Ammon's horn (tissue), 1 donor: ENCODE data around the gene TBCD.
A peak's percentile ranks its signal among the peaks of the same experiment; 100 is the strongest.

Experiments used
- DNase-seq: peaks from one replicate; pipeline ENCODE4 v3.0.0-alpha.2; 2016; ENCODE audit warnings: low spot score

The TBCD gene

DNA sequence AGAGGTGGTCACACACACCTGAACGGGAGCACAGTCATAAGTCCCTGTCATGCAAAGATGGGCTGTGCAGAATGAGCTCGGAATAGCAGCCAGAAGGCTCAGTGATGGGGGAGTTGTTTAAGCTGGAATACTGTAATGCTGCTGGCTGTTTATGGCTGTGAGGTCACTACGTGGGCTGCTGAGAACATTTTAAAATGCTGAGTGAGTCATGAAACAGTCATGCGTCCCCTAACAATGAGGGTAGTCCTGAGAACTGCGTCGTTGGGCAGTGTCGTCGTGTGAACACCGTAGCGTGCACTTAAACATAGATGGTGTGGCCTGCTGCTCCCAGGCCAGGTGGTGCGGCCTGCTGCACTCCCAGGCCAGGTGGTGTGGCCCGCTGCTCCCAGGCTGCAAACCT is 39.7 kb downstream of the TBCD start:
- DNase-seq, result peak; percentile 64

DNA sequence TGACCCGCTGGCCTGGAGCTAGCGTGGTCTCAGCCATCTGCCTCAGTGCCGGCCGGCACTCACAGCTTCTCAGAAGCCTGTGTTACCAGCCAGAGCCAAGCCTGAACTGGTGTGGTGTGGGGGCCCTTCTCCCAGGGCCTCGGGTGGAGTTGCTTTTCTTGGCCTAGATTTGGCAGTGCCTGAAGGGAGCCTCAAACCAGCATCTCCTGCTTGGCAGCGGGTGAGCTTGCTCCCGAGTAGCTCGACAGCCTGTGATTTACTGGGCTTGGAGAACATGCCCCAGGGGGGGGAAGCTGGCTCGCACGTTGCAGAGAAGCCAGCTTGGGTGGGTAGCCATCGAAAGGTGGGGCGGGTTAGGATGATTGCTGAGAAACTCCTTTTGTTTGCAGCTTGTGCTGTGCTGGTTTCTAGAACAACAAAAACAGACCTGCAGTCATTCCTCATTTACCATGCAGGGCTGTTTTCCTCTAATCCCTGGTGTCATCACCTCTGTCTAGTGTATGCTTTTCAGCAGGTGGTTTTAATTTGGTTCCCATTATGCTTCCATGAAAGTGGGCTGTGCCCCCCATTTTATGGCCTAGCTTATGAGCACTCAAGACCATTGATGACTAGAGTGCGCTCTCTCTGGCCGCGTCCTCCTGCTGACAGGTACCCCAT is 42.2 kb downstream of the TBCD start:
- DNase-seq, result no peak

DNA sequence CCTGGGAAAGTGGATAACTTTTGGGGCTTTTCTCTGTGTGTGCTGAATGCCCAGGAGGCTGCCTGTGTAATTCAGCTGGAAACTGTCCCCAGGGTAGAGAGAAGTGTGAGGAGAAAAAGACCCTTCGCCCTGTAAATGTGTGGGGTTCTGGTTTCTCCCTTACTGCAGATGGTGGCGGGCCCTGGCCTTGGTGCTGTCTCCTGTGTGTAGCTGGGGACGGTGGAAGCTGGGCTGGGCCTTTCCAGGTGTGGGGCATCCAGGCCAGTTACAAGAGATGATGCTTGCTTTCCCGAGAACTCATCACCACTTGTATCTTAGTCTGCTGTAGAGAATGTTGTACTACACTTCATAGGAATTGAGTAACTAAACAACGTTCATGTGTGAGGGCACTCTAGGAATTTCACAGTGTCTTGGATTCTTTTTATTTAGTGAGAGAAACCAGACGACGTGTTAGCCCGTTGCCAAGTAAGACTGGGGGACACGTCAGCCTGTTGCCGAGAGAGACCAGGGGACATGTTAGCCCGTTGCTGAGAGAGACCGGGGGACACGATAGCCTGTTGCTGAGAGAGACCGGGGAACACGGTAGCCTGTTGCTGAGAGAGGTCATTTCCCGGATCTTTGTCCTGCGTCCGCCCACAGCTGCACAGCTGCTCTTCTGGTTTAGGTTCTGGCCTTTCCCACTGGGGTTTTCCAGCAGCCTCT is 43.1 kb downstream of the TBCD start:
- no peak for DNase-seq

DNA sequence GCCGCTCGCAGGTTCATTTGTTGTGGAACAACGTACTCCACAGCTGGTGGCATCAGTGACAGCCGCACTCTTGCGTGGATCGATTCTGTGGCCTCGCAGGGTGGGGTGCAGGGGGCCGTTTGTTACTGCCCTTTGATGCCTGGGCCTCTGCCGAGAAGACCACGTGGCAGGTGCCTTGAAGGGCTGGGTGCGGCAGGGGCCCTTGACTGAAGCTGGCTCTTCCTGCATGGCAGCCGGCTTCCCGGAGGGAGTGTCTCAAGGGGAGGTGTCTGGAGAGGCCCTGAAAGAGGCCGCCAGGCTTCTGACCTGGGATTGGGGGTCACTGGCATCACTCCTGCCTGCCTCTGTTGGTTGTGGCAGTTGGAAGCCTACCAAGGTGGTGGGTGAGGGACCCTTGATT is 43.8 kb downstream of the TBCD start:
- DNase-seq, result no peak

DNA sequence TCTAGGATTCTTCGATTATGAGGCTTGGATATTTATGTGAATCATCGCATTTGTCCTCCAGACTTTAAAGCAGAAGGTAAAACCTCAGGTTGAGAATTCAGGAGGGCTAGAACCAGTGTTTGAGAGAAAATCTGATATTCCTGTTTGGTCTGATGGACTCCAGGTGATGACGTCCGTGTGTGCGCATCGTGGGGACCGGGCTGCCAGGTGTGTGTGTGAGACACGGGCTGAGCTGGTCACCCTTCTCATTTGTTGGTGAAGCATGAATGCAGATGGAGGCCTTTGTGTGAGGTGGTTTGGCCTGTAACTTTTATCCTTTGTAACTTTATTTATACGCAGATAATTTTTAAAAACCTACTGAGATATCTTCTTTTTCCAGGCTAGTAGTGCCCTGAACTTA is 45.2 kb downstream of the TBCD start:
- no peak for DNase-seq

DNA sequence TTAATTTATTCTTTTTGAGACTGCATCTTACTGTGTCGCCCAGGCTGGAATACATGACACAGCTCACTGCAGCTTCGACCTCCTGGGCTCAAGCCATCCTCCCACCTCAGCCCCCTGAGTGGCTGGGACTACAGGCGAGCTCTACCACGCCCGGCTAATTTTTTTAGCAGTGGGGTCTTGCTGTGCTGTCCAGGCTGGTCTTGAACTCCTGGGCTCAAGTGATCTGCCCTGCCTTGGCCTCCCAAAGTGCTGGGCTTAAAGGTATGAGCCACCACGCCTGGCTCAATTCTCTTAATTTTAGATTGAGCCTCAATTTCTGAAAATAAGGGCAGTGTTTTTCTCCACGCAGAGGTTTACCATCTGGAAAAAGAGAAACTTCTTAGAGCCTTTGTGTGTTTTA is 46.9 kb downstream of the TBCD start:
- no peak for DNase-seq

DNA sequence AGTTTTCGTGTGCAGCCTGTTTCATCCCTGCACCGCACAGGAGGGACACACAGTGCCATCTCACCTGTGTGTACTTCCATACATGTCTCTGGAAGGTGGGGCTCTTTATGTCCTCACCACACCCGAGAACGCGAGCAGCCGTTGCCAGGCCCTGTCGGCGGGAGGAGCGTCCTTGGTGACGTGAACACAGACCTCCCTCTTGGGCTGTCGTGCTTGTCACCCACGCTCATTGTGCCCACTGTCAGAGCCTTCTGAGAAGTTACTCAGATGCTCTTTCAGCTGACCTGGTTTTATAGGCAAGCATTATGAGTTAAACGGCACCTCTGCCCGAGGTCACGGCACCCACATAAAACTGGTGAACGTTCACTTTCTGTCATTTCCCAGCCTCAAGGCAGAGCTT is 47.7 kb downstream of the TBCD start:
- no peak for DNase-seq

DNA sequence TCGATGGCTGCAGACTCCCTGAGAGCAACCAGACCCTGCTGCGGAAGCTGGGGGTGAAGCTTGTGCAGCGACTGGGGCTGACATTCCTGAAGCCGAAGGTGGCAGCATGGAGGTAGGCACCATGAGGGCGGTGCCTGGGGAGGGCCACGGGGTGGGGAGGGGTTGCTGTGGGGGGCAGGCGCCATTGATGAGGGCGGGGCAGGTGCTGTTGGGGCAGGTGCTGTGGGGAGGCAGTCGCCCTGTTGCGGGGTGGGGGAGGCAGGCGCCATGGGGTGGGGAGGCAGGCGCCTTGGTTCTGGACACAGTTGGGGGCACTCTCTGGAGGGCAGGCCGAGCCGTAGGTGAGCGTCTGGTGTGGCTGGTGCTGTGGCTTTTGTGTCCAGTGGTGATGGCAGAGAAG is 49.0 kb downstream of the TBCD start:
- no peak for DNase-seq

DNA sequence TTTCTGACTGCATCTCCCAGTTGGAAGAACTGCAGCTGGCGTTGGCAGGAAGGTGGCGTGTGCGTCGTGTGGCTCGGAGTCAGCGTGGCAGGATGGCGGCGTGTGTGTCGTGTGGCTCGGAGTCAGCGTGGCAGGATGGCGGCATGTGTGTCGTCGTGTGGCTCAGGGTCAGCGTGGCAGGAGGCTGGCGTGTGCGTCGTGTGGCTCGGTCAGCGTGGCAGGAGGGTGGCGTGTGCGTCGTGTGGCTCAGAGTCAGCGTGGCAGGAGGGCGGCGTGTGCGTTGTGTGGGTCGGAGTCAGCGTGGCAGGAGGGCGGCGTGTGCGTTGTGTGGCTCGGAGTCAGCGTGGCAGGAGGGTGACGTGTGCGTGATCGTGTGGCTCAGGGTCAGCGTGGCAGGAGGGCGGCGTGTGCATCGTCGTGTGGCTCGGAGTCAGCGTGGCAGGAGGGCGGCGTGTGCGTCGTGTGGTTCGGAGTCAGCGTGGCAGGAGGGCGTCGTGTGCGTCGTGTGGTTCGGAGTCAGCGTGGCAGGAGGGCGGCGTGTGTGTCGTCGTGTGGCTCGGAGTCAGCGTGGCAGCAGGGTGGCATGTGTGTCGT is 49.6 kb downstream of the TBCD start:
- DNase-seq, result no peak

DNA sequence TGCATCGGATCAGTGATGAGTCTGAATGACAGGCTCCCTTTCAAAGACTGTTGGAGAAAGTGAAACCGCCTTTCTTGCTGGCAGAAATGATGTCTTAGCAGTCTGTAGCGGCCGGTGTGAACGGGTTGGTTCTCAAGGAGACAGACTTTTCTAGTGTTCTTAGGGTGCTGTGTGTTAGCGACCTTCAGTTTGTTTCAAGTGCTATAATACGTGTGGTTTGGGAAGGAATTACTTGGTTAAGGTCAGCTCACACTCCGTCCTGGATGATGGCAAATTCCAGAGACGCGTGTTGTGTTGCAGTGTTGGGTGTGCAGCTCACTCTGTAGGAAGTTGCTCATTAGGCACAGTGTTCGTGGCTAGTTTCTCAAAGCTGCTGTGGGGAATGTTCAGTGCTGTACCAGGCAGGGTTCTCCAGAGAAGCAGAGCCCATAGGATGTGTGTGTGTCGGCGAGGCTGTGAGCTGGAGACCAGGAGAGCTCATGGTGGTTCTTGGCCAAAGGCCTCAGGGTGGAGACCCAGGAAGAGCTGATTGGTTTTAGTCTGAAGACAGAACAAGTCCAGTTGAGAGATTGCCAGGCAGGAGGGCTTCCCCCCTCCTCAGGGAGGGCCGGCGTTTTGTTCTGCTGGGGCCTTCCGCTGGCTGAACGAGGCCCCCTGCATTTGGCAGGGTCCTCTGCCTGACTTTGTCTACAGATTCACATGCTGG is 50.4 kb downstream of the TBCD start:
- DNase-seq, result no peak

DNA sequence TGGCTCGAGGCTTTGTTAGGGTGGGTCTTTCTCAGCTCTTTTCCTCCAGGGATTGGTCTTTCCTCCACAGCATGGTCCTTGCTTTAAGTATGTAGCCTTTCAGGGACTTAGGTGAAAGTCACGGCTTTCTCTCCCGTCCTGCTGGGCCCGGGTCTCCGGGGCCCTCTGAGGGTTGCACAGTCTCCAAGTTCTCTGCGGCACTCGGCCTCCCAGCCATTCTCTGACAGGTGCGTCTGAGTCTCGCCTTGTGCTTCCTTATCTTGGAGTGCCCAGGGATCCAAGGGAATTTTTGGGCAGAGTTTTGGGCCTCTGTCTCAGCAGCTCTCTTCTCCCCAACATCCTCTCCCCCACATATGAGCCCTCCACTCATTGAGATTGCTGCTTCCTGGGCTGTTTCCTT is 51.3 kb downstream of the TBCD start:
- no peak for DNase-seq

DNA sequence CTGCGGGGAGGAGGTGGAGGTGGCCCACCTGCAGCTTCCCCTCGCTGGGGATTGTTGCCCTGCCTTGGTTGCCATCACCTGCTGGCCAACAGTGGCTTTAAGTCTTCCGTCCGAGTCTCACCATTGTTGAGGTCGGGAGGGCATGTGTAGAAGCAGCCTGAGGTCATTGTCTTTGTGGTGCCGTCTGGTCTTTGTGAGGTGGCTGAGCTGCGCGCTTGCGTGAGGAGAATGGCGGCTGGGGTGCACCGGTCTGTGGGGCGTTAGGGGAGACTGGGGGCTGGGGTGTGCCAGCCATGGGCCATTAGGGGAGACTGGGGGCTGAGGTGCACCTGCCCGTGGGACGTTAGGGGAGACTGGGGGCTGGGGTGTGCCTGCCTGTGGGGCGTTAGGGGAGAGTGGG is 51.7 kb downstream of the TBCD start:
- no peak for DNase-seq

DNA sequence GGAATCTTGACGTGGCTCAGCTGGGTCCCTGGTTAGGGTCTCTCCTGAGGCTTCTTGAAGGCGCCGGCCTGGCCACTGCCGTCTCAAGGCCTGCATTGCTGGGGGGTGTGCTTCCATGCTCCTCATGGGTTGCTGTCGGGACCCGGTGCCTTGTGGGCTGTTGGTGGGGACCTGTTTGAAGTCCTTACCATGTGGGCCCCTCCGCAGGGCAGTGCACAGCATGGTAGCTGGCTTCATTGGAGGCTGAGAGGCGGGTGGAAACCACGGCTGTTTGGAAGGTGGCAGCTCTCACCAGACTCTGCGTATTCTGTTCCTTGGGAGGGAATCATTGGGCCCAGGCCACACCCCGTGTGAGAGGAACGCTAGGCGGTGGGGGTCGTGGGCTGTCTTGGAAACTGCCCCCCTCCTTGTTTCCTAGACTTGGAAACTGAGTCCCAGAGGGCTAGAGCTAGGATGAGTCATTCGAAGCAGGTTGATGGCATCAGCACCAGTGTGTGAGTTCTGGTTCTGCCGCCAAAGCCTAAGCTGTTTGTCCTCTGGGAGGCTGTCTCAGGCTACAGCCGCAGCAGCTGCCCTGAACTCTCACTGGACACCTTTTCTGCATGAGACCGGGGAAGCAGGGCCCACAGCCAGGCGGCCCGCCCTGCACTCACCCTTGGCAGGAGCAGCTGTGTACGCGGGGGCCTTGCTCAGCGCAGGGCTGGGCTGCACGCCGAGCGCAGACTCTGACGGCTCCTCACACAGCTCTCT is 52.8 kb downstream of the TBCD start:
- DNase-seq, result peak; percentile 74

DNA sequence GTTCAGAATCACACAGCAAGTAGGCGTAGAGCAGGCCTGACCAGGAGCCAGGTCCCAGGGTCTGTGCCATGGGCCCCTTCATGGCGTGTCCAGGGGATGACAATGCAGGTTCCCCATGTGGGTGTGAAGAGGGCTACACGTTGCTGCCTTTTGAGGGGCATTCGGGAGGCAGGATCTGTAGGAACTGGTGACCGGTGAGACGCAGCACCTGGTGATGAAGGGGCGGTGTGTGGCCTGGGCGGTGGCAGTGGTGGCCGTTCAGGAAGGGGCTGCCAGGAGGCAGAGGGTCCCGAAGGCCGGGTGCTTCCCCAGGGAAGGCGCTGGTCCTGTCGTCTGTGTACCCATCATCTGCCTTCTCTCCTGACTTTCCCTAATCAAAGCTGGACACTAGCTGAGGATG is 53.4 kb downstream of the TBCD start:
- no peak for DNase-seq

DNA sequence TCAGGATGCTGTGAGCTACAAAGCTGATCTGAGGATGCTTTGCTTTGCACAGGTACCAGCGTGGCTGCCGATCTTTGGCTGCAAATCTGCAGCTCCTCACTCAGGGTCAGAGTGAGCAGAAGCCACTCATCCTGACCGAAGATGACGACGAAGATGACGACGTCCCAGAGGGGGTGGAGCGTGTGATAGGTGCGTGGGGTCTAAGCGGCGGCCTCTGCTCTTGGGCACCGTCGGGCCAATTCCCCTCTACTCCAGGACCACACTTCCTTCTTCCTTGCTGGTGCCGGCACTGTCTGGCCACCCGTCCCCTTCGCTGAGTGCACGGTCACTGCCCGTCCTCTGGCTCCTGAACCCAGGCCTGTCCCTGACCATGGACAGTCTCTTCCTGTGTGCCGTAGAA is 54.0 kb downstream of the TBCD start:
- no peak for DNase-seq

DNA sequence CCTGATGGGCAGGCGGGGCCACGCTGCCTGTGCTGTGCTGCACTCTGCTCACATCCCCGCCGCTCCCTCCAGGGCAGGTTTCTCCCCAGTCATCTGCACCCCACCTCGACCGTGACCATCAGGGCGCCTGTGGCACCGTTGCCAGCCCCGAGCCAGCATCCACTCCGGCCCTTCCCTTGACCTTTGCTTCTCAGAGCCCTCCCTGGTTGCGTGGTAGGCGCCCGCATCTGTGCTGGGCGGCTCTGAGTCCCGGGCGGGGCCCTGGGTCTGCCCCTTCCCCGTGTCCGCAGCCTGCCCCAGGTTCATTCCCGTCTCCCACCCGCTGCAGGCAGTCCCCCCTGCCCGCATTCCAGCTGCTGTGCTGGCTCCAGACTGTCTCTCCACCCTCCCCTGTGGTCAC is 54.8 kb downstream of the TBCD start:
- DNase-seq, result no peak

DNA sequence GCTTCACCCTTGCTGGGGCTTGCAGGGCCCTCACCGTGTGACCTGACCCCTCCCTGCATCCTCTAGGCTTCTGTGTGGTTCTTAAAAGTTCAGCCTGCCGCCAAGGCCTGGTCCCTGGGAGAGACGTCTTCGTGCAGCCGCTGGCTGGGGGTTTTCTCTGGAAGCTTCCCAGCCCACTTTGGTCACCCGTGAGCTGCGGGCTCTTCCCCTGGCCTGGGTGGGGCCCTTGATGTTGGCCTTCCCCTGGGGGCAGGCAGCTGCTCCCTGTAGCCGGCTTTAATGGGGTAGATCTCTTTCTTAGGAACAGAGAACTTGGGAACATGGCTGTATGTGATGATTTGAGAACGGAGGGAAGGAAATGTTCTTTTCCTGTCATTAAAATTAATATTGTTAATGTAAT is 55.2 kb downstream of the TBCD start:
- DNase-seq, result no peak

DNA sequence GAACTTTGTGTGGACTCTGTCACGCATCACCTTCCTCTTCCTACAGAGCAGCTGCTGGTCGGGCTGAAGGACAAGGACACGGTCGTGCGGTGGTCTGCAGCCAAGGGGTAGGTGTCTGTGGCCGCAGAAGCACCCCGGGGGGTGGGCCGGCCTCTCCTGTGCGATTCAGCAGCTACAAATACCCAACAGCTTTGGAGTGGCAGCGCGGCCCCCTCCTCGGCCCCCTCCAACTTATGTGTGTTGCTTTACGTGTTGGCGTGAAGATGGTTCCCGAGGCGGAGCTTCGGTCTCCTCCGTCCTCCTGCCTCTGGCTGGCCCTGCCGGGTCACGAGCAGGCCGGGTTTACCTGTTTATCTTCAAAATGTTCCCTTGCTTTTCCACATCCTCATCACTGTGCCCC is 55.7 kb downstream of the TBCD start:
- no peak for DNase-seq

DNA sequence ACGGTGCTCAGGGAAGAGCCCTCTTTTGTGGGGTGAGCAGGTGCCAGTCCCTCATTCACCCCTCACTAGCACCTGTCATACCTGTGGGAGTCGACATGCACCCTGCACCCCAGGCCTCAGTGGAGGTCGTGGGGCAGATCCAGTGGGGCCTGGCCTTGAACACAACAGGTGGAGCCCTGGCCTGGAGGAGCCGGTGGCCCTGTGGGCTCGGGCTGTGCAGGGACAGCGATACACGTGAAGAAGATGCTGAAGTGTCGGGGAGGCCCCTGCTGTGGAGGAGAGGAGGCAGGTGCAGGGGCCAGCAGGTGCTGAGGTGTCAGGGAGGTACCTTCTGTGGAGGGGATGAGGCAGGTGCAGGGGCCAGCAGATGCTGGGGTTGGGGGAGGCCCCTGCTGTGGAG is 56.1 kb downstream of the TBCD start:
- no peak for DNase-seq

DNA sequence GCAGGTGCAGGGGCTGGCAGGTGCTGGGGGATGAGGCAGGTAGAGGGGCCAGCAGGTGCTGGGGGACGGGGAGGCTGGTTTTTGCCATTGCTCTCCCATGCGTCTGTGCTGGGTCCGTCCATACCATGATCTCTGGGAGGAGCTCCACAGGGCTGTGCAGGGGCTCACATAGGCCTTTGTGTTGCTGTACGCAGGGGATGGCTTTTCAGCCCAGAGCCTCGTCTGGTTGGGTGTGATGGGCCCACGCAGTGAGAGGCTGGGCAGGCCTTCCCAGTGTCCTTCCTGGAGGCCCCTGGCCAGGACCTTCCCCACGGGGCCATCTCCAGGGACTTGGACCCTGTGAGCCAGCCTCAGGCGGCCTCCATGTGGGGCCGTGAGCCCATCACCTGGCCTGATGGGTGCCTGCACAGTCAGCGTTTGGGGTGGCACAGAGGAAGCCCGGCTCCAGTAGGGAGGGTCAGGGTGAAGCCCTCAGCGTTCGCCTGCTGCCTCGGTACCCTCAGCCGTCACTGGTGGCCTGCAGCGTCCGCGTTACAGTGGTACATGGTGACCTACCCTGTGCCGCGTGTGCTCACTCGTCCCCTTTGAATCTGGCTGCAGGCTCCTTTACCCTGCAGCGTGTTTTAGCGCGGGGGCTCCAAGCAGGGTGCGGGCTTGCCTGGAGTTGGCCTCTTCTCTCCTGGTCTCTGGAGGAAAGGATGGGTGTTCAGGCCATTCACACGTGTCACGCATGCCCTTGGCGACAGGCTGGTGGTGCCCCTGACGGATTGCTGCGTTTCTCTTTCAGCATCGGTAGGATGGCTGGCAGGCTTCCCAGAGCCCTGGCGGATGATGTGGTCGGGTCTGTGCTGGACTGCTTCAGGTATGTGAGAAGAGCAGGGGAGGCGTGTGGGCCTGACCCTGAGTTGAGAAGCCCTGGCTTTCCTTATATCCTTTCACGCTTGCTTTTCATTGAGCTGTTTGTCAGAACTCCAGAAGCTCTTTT is 57.3 kb downstream of the TBCD start:
- DNase-seq, result no peak
